Small intestine (tissue), 16 donors: ENCODE measurements around the gene MEIOC. TPM values are rescaled to one million over a fixed set of nuclear protein-coding genes. Genes with fewer than 3 reads are reported as not detected.

Experiments
- DNase-seq, 2 donors: peaks; one replicate each; pipeline versions ENCODE4 v3.0.0 to v3.0.0-alpha.2; 2013
- FAIRE-seq: peaks from 2 replicates; lab custom pipeline; 2012; peaks lifted over from hg19 to GRCh38; lab: Jason Lieb, UNC
- H3K27ac ChIP-seq, 3 donors: one replicate each; pipeline ENCODE4 v1.5.1; 2013; ENCODE audit warnings: low read length in 2 of 3, mild to moderate bottlenecking in 2 of 3, control low read depth in 1 of 3, inconsistent platforms in 1 of 3, low read depth in 1 of 3, moderate library complexity in 1 of 3
- H3K27me3 ChIP-seq, 3 donors: one replicate each; pipeline ENCODE4 v1.6.1; 2013; ENCODE audit warnings: low read length in 3 of 3, inconsistent platforms in 1 of 3; ENCODE audit not compliant: control insufficient read depth in 3 of 3, insufficient read depth in 3 of 3
- H3K36me3 ChIP-seq, 3 donors: one replicate each; pipeline ENCODE4 v1.6.1; 2013; ENCODE audit warnings: low read length in 3 of 3, inconsistent platforms in 1 of 3, low read depth in 1 of 3, mild to moderate bottlenecking in 1 of 3, moderate library complexity in 1 of 3; ENCODE audit not compliant: control insufficient read depth in 3 of 3, insufficient read depth in 2 of 3
- H3K4me1 ChIP-seq, 3 donors: one replicate each; pipeline ENCODE4 v1.6.1; 2013; ENCODE audit warnings: low read length in 2 of 3, inconsistent platforms in 1 of 3, low read depth in 1 of 3, mild to moderate bottlenecking in 1 of 3, moderate library complexity in 1 of 3; ENCODE audit not compliant: control insufficient read depth in 3 of 3, insufficient read depth in 2 of 3
- H3K4me3 ChIP-seq, 3 donors: one replicate each; pipeline ENCODE4 v1.5.1; 2013; ENCODE audit warnings: low read length in 3 of 3, control low read depth in 1 of 3, inconsistent platforms in 1 of 3, low read depth in 1 of 3, mild to moderate bottlenecking in 1 of 3, moderate library complexity in 1 of 3
- H3K9me3 ChIP-seq, 2 donors: one replicate each; pipeline ENCODE4 v1.6.1; 2013; ENCODE audit warnings: low read depth in 1 of 2, low read length in 1 of 2; ENCODE audit not compliant: control insufficient read depth in 2 of 2, insufficient read depth in 1 of 2
- WGBS, 3 donors: extraction: QIAGEN DNeasy Blood & Tissue Kit; methylation state at CpG; one replicate each; pipeline ENCODE4 v1.1.7; 2013; 5-methylcytosine and 5-hydroxymethylcytosine counted together
- long read RNA-seq, 10 donors: transcript quantifications; one replicate each; lab custom pipeline, GENCODE V29; 2026
- polyA plus RNA-seq, 4 donors: library from polyadenylated mRNA; stranded (reverse) in 3 of 4; unstranded in 1 of 4; fragments of 200-250 nt in 3 of 4; fragments of 120-200 nt in 1 of 4; gene quantifications; one replicate each; pipeline versions ENCODE4 v1.2.1 to v1.2.3, GENCODE V29; 2013
- donor health status: healthy with polysubstance abuse.
- donor health status: control.
- donor health status: control.
- donor health status: Bipolar disorder and iron deficiency.
- donor health status: healthy.

Gene MEIOC
- polyA plus RNA-seq, result under 1 TPM in 2 of 4 donors, not detected in 2; 0.06 to 0.59 TPM
- long read RNA-seq, donor 1, result 0 reads
- long read RNA-seq, donor 2, partial matches to known transcripts, result 7 of 7 reads
- long read RNA-seq, donor 2, other reads (novel, unspliced or antisense), result 0 of 7 reads
- long read RNA-seq, donor 3, result 0 reads
- long read RNA-seq, donor 4, result 0 reads
- long read RNA-seq, donor 5, partial matches to known transcripts, result 16 of 16 reads
- long read RNA-seq, donor 5, other reads (novel, unspliced or antisense), result 0 of 16 reads
- long read RNA-seq, donor 6, result 0 reads
- long read RNA-seq, donor 7, partial matches to known transcripts, result 7 of 31 reads
- long read RNA-seq, donor 7, other reads (novel, unspliced or antisense), result 24 of 31 reads
- long read RNA-seq, donor 8, result 0 reads
- long read RNA-seq, donor 9, result 0 reads
- long read RNA-seq, donor 10, result 0 reads

DNA sequence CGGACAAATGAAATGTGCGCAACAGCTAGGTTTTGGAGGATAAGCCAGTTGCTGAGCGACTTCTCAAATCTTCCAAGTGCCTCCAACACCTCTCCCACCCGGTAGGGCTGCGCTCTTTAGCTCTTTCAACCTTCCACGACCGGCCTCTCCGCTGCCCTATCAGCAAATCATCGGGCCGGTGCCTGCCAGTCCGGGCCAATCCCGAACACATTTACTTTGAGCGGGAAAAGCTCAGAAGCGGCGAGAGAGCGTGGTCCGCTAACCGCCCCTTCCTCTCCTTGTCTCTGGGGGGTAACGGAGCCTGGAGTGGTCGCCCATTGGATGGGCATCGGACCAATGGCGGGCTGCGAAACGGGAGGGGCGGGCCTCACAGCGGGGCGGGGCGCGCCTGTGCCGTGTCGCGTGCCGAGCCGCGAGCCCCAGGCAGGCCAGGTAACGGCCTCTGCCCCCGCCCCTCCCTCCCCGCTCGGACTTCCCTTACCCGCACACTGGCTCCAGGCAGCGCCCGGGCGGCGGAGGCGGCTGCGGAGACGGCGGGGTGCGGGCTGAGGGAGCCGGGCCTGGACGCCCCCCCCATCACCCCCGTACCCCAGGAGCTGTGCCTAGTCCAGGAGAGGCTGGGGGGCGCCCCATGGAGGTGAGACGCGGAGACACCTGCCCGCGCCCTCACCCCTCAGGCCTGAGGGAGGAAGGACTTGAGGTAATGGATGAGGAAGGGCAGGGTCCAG is at the start of gene MEIOC:
TSS of gene MEIOC (plus strand) at position 486 of the 728 bp plus-strand sequence. CDS start at position 632, 146 bp downstream.
- Histone ChIP-seq H3K4me3 (peak within 1 kb of the TSS in 1 of 3 donors; percentile 17), H3K4me1 (peaks cover 0 to 2% (median 0%) of the 10 kb centered on the region in 3 donors), H3K36me3 (no peaks in the 10 kb centered on the region), H3K9me3 (peaks cover 0 to 7% of the 10 kb centered on the region in 2 donors), H3K27ac (no peak within 1 kb of the TSS), H3K27me3 (peaks cover 0 to 46% (median 22%) of the 10 kb centered on the region in 3 donors)
- WGBS, 3 donors, result 8 to 28% (median 15%) methylated on average over 29 to 57 of the region's 57 CpGs
- DNase-seq, result peak; percentile 18 to 30
- no peak for FAIRE-seq

DNA sequence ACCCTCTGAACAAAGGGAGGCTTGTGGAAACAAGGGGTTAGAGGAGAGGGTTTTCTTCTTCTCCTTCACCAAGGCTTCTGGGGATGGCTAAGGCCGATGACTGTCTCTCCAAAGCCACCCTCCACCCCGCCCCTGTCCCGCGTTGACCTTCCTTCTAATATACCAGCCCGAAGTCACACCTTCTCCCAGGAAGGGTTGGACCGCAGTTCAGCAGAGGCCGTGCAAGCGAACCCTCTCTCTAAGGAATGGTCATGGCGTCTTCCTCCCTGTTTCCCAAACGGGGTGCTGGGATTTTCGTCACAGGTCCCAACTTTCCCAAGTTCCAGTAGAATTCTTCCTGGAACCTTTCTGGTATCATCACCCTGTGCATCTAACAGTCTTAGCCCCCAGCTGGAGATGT is 49.6 kb upstream of the MEIOC start:
- FAIRE-seq, result no peak
- 89 to 95% (median 93%) methylated on average over 11 of the region's 11 CpGs for WGBS, 3 donors

DNA sequence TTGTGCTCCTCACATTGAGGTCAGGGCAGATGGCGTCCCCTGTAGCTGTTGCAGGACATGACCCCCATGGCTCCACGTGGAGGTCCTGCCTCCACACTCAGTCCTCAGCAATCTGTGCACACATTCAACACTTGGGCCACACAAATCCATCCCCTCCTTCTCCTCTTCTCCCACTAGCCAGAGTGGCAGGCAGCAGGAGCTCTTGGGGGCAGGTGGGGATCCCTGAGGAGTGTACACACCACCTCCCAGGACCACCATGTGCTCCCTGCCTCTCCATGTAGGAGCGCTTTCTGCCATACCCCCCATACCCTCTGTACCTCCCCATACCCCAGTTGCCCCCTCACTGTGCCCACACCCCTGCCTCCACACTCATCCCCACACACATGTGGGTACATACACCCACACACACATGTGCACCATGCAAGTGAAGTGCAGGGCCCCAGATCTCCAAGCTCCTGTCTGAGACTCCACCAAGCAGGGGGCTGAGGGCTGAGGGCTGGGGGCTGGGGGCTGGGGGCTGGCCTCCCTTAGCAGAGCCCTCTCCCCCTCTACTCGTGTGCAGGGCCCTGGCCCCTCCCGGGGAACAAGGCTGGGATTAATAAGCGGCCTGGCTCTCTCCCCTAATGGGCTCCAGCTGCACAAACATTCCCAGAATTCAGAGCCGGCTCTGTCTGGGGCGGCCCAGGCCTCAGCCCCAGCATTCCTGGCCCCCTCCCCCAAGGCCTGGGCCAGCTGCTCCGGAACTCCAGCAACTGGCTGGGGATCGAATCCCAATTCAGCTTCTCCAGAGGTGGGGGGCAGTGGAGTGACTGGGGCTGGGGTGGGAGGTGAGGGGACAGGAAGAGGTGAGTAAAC is 48.2 kb upstream of the MEIOC start:
- Histone ChIP-seq H3K4me3 (no peak overlapping the region), H3K27me3 (peaks cover 0 to 2% (median 0%) of the 10 kb centered on the region in 3 donors), H3K27ac (no peak overlapping the region), H3K9me3 (peaks cover 0 to 4% of the 10 kb centered on the region in 2 donors), H3K4me1 (peaks cover 0 to 9% (median 0%) of the 10 kb centered on the region in 3 donors), H3K36me3 (no peaks in the 10 kb centered on the region)
- DNase-seq (peak in 1 of 2 donors; percentile 28), FAIRE-seq (no peak)
- 37 to 50% (median 42%) methylated on average over 10 of the region's 10 CpGs for WGBS, 3 donors

More for the DNA sequence above, 49.6 kb upstream of the MEIOC start:
- H3K4me3 ChIP-seq, result no peak overlapping the region
- H3K4me1 ChIP-seq, result peaks cover 0 to 14% (median 0%) of the 10 kb centered on the region in 3 donors
- DNase-seq, result no peak
- no peaks in the 10 kb centered on the region for H3K36me3 ChIP-seq
- H3K27me3 ChIP-seq, result peaks cover 0 to 2% (median 0%) of the 10 kb centered on the region in 3 donors
- H3K9me3 ChIP-seq, result peaks cover 0 to 4% of the 10 kb centered on the region in 2 donors
- H3K27ac ChIP-seq, result no peak overlapping the region

DNA sequence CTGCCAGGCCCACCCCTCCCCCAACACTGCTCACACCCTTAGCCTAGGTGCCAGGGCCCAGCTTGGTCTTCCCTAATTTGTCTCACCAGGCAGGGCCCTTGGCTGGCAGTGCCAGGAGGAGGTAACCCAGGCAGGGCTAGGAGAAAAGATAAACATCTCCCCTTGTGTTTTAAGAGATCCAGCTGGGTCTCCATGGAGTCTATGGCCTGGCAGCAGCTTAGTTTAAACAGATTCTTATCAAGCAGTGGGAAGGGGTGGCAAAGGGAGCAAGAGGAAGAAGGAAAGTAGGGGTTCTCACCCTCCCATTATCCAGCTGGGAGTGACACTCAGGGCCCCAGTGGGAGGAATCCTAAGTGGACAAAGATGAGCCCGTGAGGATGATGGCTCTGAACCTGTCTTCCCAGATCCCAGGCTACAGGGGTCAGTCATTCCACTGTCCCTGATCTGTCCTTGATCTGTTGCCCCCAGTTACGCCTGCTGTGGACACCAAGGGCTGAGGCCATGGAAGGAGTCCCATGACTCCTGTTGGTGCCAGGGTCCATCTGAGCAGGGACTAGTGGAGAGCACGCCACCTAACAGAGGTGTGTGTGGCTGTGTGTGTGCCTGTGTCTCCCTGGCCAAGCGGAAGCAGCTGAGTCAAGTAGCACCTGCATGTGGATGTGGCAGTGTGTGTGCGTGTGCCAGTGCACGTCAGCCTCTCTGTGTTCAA is 47.4 kb upstream of the MEIOC start:
- Histone ChIP-seq H3K36me3 (no peaks in the 10 kb centered on the region), H3K9me3 (peaks cover 0 to 4% of the 10 kb centered on the region in 2 donors), H3K4me3 (no peak overlapping the region), H3K27me3 (peaks cover 0 to 2% (median 0%) of the 10 kb centered on the region in 3 donors), H3K4me1 (peaks cover 0 to 9% (median 0%) of the 10 kb centered on the region in 3 donors), H3K27ac (no peak overlapping the region)
- FAIRE-seq, result no peak
- 84 to 94% (median 86%) methylated on average over 6 of the region's 6 CpGs for WGBS, 3 donors
- DNase-seq, result no peak

DNA sequence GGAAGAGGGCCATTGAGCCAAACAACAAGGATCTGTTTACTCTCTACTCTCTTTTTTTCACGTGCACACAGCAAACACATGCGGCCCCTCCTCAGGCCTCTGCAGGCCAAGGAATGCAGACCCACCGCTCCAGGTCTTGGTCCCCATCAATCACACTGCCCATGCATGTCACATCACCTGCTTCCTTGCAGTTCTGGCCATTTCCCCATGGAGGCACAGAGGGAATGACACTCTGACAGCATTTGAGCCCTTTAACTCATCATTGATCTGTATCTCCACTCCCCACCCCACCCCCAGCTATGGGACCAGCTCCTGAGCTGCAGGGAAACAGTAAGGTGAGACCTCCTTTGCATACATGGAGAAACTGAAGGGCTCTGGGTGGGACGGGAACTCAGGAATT is 45.9 kb upstream of the MEIOC start:
- no peak overlapping the region for H3K27ac ChIP-seq

DNA sequence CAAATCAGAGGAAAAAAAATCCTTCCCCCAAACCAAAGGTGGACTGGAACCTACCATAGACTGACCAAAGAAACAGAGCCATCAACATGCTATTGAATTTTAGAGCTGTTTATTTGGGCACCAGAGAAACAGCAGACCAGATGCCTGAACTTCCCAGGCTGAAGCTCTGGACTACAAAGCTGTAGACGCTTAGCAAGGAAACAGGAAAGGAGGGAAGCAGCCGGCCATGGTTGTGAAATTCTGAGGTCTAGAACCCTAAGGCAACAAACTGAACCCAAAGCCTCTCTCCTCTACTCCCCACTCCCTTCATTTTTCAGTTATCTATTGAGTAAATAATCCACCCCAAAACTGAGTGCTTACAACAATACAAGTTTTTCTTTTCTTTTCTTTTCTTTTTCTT is 45.4 kb upstream of the MEIOC start:
- no peak for FAIRE-seq
- Histone ChIP-seq H3K4me3 (no peak overlapping the region), H3K27me3 (peaks cover 0 to 2% (median 0%) of the 10 kb centered on the region in 3 donors), H3K9me3 (peaks cover 0 to 4% of the 10 kb centered on the region in 2 donors), H3K36me3 (no peaks in the 10 kb centered on the region), H3K4me1 (peaks cover 0 to 9% (median 0%) of the 10 kb centered on the region in 3 donors), H3K27ac (no peak overlapping the region)
- WGBS, 3 donors, result 26 to 48% (median 33%) methylated on average over 2 of the region's 2 CpGs
- no peak for DNase-seq

More for the DNA sequence above, 45.9 kb upstream of the MEIOC start:
- DNase-seq (no peak), FAIRE-seq (no peak)
- H3K27me3 ChIP-seq, result peaks cover 0 to 2% (median 0%) of the 10 kb centered on the region in 3 donors
- H3K4me1 ChIP-seq, result peaks cover 0 to 9% (median 0%) of the 10 kb centered on the region in 3 donors
- H3K4me3 ChIP-seq, result no peak overlapping the region
- no peaks in the 10 kb centered on the region for H3K36me3 ChIP-seq
- WGBS, 3 donors, result 59 to 68% (median 68%) methylated on average over 4 of the region's 4 CpGs
- H3K9me3 ChIP-seq, result peaks cover 0 to 4% of the 10 kb centered on the region in 2 donors

DNA sequence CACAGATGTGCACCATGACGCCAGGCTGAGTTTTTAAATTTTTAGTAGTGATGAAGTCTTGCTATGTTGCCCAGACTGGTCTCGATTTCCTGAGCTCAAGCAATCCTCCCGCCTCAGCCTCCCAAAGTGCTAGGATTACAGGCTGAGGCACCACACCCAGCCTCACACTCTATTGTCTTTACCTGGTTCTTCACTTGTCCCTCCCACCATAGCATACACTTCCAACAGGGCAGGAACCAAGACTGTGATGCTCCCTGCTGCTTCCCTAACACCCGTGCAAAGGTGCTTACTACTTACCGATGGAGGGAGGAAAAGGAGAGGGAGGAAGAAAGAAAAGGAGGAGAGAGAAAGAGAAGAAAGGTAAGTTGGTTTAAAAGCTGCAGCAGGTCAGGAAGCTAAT is 41.4 kb upstream of the MEIOC start:
- Histone ChIP-seq H3K27me3 (no peaks in the 10 kb centered on the region), H3K36me3 (no peaks in the 10 kb centered on the region), H3K4me1 (no peaks in the 10 kb centered on the region), H3K27ac (no peak overlapping the region), H3K4me3 (no peak overlapping the region), H3K9me3 (no peaks in the 10 kb centered on the region)
- WGBS, 3 donors, result 69 to 70% (median 69%) methylated on average over 5 of the region's 5 CpGs
- DNase-seq (no peak), FAIRE-seq (no peak)
